Right lobe of liver (tissue), 6 donors: ENCODE data around the gene NCK2. TPM values are rescaled to one million over a fixed set of nuclear protein-coding genes. Genes with fewer than 3 reads are reported as not detected.

ENCODE experiments used
- ATAC-seq, 4 donors: fragments of 200-7000 bp; cut with Tn5 transposase; one replicate each; pipeline ENCODE4 v1.9.1; 2020; ENCODE audit warnings: mild to moderate bottlenecking in 4 of 4, moderate library complexity in 4 of 4
- DNase-seq, 3 donors: peaks; one replicate each; pipeline ENCODE4 v3.0.0-alpha.2; 2020
- H3K27ac ChIP-seq, 3 donors: fragments of 200-600 bp; one replicate each; pipeline ENCODE4 v1.8.0; 2022
- H3K27me3 ChIP-seq, 2 donors: fragments of 200-600 bp; one replicate each; pipeline ENCODE4 v1.8.0; 2022
- H3K36me3 ChIP-seq, 4 donors: fragments of 200-600 bp; sonication (generic) in 1 of 4; one replicate each; pipeline versions ENCODE4 v1.5.1 to v1.8.0; 2017 to 2022; ENCODE audit warnings: control low read depth in 1 of 4
- H3K4me1 ChIP-seq, 4 donors: fragments of 200-600 bp; sonication (generic) in 1 of 4; one replicate each; pipeline versions ENCODE4 v1.5.1 to v1.8.0; 2017 to 2022; ENCODE audit warnings: control low read depth in 1 of 4
- H3K4me3 ChIP-seq, 3 donors: fragments of 200-600 bp; one replicate each; pipeline ENCODE4 v1.8.0; 2022
- H3K9me3 ChIP-seq, 4 donors: fragments of 200-600 bp; sonication (generic) in 1 of 4; one replicate each; pipeline versions ENCODE4 v1.5.1 to v1.8.0; 2017 to 2022; ENCODE audit warnings: control low read depth in 1 of 4
- POLR2A ChIP-seq: fragments of 450-650 bp; IDR thresholded peaks from one replicate; pipeline ENCODE4 v1.6.1; 2017; ENCODE audit warnings: antibody characterized with exemption, mild to moderate bottlenecking
- WGBS: methylation state at CpG from one replicate; pipeline ENCODE4 v1.1.6; 2018; ENCODE audit warnings: low coverage, low lambda C conversion rate; ENCODE audit not compliant: insufficient coverage; ENCODE audit errors: missing lambda C conversion rate; 5-methylcytosine and 5-hydroxymethylcytosine counted together
- intact Hi-C, 2 donors: fragments of 100-400 bp; cut with DNase I; formaldehyde crosslinking; loops; one replicate each; pipeline versions ENCODE4 v1.11.2 to v1.14.1; 2022
- total RNA-seq, 6 experiments: library from RNA; depleted of rRNA in 2 of 6; stranded (reverse); fragments of >200 nt in 2 of 6; fragmentation: NEBNext Ultra II Directional in 3 of 6; extraction: Animal tissue kit (Norgen Biotek cat#: 25700) in 3 of 6; gene quantifications; one replicate each; pipeline versions ENCODE4 v1.1.0 to v1.2.4, GENCODE V29; 2016 to 2023
- TF ChIP-seq, protein P1 (sequence below), 4 donors: fragments of 200-600 bp in 3 of 4; fragments of 450-650 bp in 1 of 4; IDR thresholded peaks; one replicate each; pipeline versions ENCODE4 v1.5.1 to v1.8.0; 2016 to 2022; ENCODE audit warnings: antibody characterized with exemption in 4 of 4, mild to moderate bottlenecking in 2 of 4
- donor health status: DM: no; HTN: yes; CAD: no.
- donor health status: DM: no; HTN: no; CAD: no.
- donor health status: DM: no; HTN: no; CAD: no.
- donor health status: DM: no; HTN: yes; CAD: no.
- donor health status: DM: no; HTN: yes; CAD: no.

NCK2 gene
- total RNA-seq, 6 experiments from 2014 or later = 4.8 to 11.7 (median 7.1) TPM

DNA sequence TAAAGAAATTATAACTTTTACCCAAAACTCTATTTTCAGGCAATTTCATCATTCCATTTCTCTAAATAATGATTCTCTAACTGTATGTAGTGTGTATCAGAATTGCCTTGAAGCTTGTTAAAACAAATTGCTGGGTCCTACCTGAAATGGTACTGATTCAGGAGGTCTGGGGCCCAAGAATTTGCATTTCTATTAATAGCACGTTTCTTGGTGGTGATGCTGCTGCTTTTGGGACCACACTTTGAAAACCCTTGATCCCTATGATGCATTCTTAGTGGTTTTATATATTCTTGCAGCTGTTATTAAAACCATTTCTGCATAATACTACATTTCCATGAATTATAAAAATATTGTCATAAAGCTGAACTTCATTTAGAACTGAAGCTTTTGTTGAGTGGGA is 140.7 kb downstream of the NCK2 start:
- Histone ChIP-seq H3K27me3 (no peaks in the 10 kb centered on the region), H3K4me3 (no peak overlapping the region), H3K4me1 (peaks cover 0 to 21% (median 9%) of the 10 kb centered on the region in 4 donors), H3K9me3 (no peaks in the 10 kb centered on the region), H3K27ac (no peak overlapping the region), H3K36me3 (no peaks in the 10 kb centered on the region)
- no peak for TF ChIP-seq POLR2A
- TF ChIP-seq, protein P1, sequence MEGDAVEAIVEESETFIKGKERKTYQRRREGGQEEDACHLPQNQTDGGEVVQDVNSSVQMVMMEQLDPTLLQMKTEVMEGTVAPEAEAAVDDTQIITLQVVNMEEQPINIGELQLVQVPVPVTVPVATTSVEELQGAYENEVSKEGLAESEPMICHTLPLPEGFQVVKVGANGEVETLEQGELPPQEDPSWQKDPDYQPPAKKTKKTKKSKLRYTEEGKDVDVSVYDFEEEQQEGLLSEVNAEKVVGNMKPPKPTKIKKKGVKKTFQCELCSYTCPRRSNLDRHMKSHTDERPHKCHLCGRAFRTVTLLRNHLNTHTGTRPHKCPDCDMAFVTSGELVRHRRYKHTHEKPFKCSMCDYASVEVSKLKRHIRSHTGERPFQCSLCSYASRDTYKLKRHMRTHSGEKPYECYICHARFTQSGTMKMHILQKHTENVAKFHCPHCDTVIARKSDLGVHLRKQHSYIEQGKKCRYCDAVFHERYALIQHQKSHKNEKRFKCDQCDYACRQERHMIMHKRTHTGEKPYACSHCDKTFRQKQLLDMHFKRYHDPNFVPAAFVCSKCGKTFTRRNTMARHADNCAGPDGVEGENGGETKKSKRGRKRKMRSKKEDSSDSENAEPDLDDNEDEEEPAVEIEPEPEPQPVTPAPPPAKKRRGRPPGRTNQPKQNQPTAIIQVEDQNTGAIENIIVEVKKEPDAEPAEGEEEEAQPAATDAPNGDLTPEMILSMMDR (IDR thresholded peaks at IDR 0.05) = no peak
- 73% methylated on average over 1 of the region's 1 CpG for WGBS
- no peak for ATAC-seq
- no peak for DNase-seq
- intact Hi-C loops = no loop called here

DNA sequence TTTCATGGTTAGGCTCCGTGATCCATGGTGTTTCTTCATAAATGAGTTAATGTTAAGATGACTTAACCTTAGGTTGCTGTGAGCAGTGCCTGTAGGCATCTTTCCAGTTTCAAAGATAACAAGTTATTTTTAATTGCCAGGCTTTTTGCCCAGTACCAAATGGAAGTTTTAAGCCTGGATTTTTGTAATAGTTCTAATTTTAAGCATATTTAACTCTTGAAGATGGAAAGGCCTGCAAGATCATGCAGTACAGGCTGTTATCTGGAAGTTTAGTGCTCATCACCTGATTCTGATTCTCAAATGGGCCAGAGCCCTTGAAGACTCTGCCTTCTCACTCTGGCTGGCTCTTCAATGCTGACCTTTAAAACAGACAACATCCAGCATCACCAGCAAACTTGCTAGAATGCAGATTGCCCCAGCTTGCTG is 141.3 kb downstream of the NCK2 start:
- no peak overlapping the region for H3K27ac ChIP-seq
- H3K27me3 ChIP-seq = no peaks in the 10 kb centered on the region
- no peak overlapping the region for H3K4me3 ChIP-seq
- no peak for TF ChIP-seq POLR2A
- TF ChIP-seq, protein P1 (IDR thresholded peaks at IDR 0.05) = no peak
- H3K9me3 ChIP-seq = no peaks in the 10 kb centered on the region
- ATAC-seq (peak in 3 of 4 donors; percentile 16 to 48 (median 24)), DNase-seq (no peak)
- intact Hi-C loops = no loop called here
- 18% methylated on average over 1 of the region's 1 CpG for WGBS
- peaks cover 0 to 21% (median 9%) of the 10 kb centered on the region in 4 donors for H3K4me1 ChIP-seq
- H3K36me3 ChIP-seq = no peaks in the 10 kb centered on the region

GRCh38 chr2:105886687-105887086 is 142.0 kb downstream of the NCK2 start:
- Histone ChIP-seq H3K4me3 (no peak overlapping the region), H3K27me3 (no peaks in the 10 kb centered on the region), H3K9me3 (no peaks in the 10 kb centered on the region), H3K27ac (no peak overlapping the region), H3K36me3 (no peaks in the 10 kb centered on the region), H3K4me1 (peaks cover 0 to 21% (median 9%) of the 10 kb centered on the region in 4 donors)
- WGBS = 34% methylated on average over 2 of the region's 2 CpGs
- ATAC-seq (peak; percentile 84 to 89 (median 86)), DNase-seq (no peak)
- TF ChIP-seq, protein P1 (IDR thresholded peaks at IDR 0.05) = no peak
- TF ChIP-seq POLR2A = no peak
- intact Hi-C loops = no loop called here

- DNase-seq (no peak), ATAC-seq (no peak)
- H3K4me3 ChIP-seq = no peak overlapping the region
- no peaks in the 10 kb centered on the region for H3K9me3 ChIP-seq
- TF ChIP-seq, protein P1 (IDR thresholded peaks at IDR 0.05) = no peak
- no peak overlapping the region for H3K27ac ChIP-seq
- WGBS = 74% methylated on average over 3 of the region's 3 CpGs
- intact Hi-C loops = no loop called here
- no peaks in the 10 kb centered on the region for H3K36me3 ChIP-seq
- no peaks in the 10 kb centered on the region for H3K27me3 ChIP-seq
- H3K4me1 ChIP-seq = peaks cover 0 to 21% (median 9%) of the 10 kb centered on the region in 4 donors
Observed at GRCh38 chr2:105887256-105887655, 142.5 kb downstream of the NCK2 start.

GRCh38 chr2:105888625-105889024 is 143.9 kb downstream of the NCK2 start:
- TF ChIP-seq, protein P1 (IDR thresholded peaks at IDR 0.05) = peak in 2 of 4 donors; percentile 11 to 27
- no peak for TF ChIP-seq POLR2A
- no CpG with 5 or more reads among the region's 2 CpGs for WGBS
- no peaks in the 10 kb centered on the region for H3K27me3 ChIP-seq
- no peak overlapping the region for H3K27ac ChIP-seq
- H3K4me3 ChIP-seq = no peak overlapping the region
- no peaks in the 10 kb centered on the region for H3K36me3 ChIP-seq
- intact Hi-C loops = no loop called here
- ATAC-seq (peak; percentile 18 to 61 (median 42)), DNase-seq (no peak)
- H3K9me3 ChIP-seq = no peaks in the 10 kb centered on the region
- H3K4me1 ChIP-seq = peaks cover 0 to 21% (median 9%) of the 10 kb centered on the region in 4 donors
